NCI-H2227 (cell line): ENCODE measurements around the gene JAKMIP3.

Source experiments
- DNase-seq: peaks from one replicate; lab custom pipeline; 2025; ENCODE audit not compliant: unreplicated experiment; lab: John Stamatoyannopoulos, UW

JAKMIP3 gene

GRCh38 chr10:132043861-132044695 is 21.7 kb upstream of the JAKMIP3 start:
- no peak for DNase-seq

- no peak for DNase-seq
Measured at GRCh38 chr10:132044803-132045202, 20.9 kb upstream of the JAKMIP3 start.

GRCh38 chr10:132045324-132045723 is 20.4 kb upstream of the JAKMIP3 start:
- no peak for DNase-seq

GRCh38 chr10:132047575-132048293 is 18.0 kb upstream of the JAKMIP3 start:
- DNase-seq = no peak

GRCh38 chr10:132048294-132048667 is 17.5 kb upstream of the JAKMIP3 start:
- no peak for DNase-seq

GRCh38 chr10:132050191-132050590 is 15.6 kb upstream of the JAKMIP3 start:
- DNase-seq = no peak

GRCh38 chr10:132052124-132052523 is 13.6 kb upstream of the JAKMIP3 start:
- no peak for DNase-seq

- no peak for DNase-seq
Measured at GRCh38 chr10:132054564-132054963, 11.2 kb upstream of the JAKMIP3 start.

GRCh38 chr10:132055616-132056015 is 10.1 kb upstream of the JAKMIP3 start:
- DNase-seq = no peak

- DNase-seq = no peak
Measured at GRCh38 chr10:132056663-132057062, 9.1 kb upstream of the JAKMIP3 start.

GRCh38 chr10:132057191-132057681 is 8.5 kb upstream of the JAKMIP3 start:
- DNase-seq = no peak

- no peak for DNase-seq
Measured at GRCh38 chr10:132058111-132058745, 7.5 kb upstream of the JAKMIP3 start.

- no peak for DNase-seq
Measured at GRCh38 chr10:132058793-132059759, 6.7 kb upstream of the JAKMIP3 start.

- no peak for DNase-seq
Measured at GRCh38 chr10:132059760-132060508, 5.8 kb upstream of the JAKMIP3 start.

GRCh38 chr10:132061030-132061429 is 4.7 kb upstream of the JAKMIP3 start:
- no peak for DNase-seq

GRCh38 chr10:132061465-132061864 is 4.3 kb upstream of the JAKMIP3 start:
- DNase-seq = no peak

GRCh38 chr10:132062116-132062515 is 3.6 kb upstream of the JAKMIP3 start:
- DNase-seq = no peak

- DNase-seq = no peak
Measured at GRCh38 chr10:132062641-132063390, 2.9 kb upstream of the JAKMIP3 start.

- DNase-seq = no peak
Measured at GRCh38 chr10:132063432-132063831, 2.3 kb upstream of the JAKMIP3 start.
